Measurements from ENCODE around the gene PTGR1.
"Not testable (repeated sequence)": the region's sequence is repeated elsewhere in the genome, so short reads cannot be mapped to it uniquely, and the experiment has no call there.

Gene PTGR1

DNA sequence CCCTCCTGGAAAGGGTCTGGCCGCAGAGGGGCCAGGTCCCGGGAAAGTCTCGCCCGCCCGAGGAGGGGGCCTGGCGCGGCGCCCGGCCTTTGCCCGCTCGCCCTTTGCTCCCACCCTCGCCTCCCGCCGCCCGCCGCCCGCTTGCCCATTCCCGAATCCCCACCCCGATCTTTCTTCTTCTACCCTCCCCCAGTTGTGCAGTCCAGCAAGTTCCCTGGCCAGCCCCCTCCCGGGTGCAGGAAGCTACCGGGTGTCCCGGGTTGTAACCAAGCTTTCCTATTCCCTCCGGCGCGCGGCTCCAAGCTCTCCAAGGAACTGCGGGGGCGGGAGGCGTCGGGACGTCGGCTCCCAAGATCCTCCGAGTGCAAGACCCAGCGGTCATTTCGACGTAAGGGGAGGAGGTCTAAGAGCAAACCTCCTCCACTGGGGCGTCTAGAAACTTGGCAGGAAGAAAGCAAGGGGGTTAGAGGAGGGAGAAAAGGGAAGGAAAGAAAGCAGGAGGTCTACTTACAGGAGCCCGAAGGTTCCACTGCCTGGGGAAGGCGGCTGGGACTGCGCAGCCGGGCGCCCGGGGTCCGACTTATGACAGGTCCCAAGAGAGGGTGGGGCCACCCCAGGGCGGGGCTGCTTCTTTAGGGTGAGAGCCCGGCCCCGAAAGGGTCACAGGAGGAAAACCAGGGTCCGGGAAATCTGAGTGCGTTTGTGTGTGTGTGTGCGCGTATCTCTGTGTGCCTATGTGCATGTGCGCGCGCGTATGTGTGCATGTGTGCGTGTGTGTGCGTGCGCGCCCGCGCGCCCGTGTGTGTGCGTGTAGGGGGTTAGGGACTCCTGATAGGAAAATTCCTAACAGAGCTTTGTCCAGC lies at the start of gene PTGR1:
PTGR1 (minus strand) TSS at position 556 of the 863 bp plus-strand sequence. CDS start 2,225 bp downstream, outside the sequence.
- DNase-seq (ENCODE audit: insufficient read length, low spot score), result peak; percentile 78
- FAIRE-seq, result no peak

- no peak for DNase-seq (ENCODE audit: insufficient read length, low spot score)
Measured at GRCh38 chr9:111649016-111649415, 49.6 kb upstream of the PTGR1 start.

DNA sequence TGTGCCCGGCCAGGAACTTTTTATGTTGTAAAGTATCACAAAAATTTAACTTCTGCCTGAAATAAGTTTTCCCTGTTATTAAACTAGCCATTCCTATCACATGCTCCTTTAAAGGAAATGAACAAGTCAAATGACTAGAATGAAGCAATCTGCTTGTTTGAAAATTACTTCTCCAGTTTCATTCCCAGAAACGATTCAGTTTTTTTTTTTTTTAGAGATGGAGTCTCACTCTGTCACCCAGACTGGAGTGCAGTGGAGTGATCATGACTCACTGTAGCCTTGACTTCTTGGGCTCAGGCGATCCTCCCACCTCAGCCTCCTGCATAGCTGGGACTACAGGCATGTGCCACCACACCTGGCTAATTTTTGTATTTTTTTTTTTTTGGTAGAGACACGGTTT lies 48.6 kb upstream of the PTGR1 start:
- DNase-seq (ENCODE audit: insufficient read length, low spot score) (no peak), FAIRE-seq (no peak)

More at GRCh38 chr9:111649016-111649415, 49.6 kb upstream of the PTGR1 start:
- FAIRE-seq, result no peak

DNA sequence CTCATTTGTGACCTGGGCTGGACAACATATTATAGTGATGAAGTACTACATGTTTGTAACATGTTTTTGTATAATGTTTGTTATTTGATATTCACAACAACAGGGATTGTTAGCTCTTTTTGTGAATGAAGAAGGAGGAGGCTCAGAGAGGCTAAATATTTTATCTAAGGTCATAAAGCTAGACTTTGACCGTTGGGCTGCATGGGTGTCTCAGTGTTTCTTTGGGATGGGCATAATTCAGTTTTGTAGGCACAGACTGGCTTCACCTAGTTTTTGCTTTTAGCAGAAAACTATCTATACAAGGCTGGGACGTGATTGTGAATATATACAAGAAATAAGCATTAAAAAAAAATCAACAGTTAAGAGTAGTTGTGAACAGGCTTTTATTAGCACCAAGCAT lies 47.0 kb upstream of the PTGR1 start:
- no peak for FAIRE-seq
- no peak for DNase-seq (ENCODE audit: insufficient read length, low spot score)

DNA sequence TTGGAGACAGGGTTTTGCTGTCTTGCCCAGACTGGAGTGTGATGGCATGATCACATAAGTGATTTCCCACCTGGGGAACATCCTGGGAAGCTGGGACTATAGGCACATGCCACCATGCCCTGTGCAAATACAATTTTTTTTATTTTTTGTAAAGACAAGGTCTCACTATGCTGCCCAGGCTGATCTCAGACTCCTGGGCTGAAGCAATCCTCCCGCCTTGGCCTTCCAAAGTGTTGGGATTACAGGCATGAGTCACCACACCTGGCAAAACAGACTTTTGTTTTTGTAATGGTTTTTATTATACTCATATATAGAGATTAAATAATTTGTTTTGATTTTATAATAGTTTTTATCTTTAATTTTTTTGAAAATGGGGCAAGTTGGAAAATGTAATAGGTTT lies 46.4 kb upstream of the PTGR1 start:
- FAIRE-seq (no peak), DNase-seq (ENCODE audit: insufficient read length, low spot score) (no peak)

DNA sequence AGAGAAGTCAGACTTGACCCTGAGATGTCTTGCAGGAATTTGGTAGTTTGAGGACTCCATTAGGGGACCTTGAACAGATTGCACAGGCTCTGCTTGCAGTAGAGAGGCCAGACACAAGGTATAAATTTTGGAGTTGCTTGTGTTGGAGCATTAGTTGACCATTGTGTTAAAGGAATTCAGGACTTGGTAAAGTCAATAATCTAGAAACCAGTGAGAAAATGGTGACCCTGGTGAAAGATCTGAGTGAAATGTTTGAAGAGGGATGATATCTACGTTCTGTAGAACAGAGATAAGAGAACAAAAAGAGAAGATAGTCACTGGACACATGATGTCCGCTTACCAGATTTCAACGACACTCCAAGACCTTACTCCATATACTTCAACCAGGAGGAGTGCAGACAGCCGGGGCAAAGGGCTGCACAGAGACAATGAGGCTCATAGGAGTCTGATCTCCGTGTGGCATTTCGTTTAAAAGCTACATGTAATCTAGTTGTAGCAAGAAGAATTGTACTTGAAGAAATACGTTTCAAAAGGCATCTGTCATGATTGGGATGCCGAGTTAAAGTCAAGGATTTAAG lies 44.8 kb upstream of the PTGR1 start:
- FAIRE-seq (no peak), DNase-seq (ENCODE audit: insufficient read length, low spot score) (no peak)

GRCh38 chr9:111637421-111637950 lies 38.0 kb upstream of the PTGR1 start:
- DNase-seq (ENCODE audit: insufficient read length, low spot score) (no peak), FAIRE-seq (no peak)

DNA sequence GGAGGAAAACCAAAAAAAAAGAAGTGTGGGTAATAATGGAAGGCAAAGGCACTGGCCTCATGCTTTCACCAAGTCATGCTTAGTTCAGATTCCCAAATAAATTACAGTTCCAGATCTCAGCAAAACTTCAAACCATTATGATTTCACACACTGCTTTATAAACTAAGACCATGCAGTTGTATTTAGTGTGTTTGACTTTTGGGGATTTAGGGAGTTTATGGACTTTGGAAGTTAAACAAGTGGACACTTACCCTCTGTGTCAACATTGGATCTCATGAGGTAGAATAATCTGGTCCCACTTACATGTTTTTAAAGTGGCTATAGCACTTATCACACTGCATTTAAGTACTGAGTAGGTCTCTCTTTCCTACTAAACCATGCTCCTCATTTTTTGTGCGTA lies 35.4 kb upstream of the PTGR1 start:
- no peak for DNase-seq (ENCODE audit: insufficient read length, low spot score)
- FAIRE-seq, result no peak

GRCh38 chr9:111633389-111633736 lies 33.9 kb upstream of the PTGR1 start:
- DNase-seq (ENCODE audit: insufficient read length, low spot score), result no peak
- no peak for FAIRE-seq

DNA sequence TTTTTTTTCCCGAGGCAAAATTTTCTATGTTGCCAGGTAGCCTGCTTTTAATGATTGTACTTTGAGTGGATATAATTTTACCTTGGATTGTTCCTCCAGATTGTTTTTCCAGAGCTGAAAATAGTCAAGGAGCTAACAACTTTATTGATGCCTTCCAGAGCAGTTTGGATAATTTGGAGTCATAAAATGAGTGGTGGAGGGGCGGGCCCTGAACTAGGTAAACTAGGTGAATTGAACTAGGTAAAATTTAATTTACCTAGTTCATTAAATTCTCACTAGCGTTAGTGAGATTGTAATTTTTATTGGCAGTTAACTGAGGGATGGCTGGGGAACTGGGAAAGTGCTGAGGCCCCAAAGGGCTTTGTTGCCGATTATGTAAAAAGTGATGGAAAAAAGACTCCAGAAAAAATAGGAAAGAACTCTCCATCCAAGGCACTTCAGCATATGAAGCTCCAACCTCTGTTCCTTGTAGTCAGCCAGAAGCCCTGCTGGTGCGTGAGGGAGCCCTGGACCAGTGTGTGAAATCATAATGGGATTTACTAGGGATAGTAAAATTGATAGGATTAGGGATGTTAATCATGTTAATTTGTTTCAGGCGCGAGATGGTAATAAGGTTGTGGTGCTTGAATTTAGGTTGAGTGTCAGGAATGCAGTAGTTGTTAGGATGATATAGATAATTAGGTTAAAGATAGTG lies 33.4 kb upstream of the PTGR1 start:
- no peak for FAIRE-seq
- no peak for DNase-seq (ENCODE audit: insufficient read length, low spot score)

DNA sequence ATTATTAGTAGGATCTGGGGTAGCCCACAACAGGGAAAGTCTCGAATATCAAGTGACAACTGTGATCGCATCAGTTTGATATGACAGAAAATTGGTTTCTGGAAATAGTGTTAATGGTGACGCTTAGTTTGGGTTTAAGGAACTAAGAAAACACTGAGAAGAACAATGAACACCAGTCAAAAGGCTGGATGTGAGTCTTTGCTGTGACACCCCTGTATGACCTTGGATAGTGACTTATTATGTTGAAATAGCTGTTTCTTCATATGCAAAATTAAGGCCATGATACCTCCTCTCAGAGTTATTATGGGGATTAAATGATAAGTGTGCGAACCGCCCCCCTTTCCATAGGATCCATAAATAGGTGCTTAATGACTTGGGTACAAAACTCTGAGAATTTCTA lies 32.6 kb upstream of the PTGR1 start:
- FAIRE-seq (no peak), DNase-seq (ENCODE audit: insufficient read length, low spot score) (no peak)

DNA sequence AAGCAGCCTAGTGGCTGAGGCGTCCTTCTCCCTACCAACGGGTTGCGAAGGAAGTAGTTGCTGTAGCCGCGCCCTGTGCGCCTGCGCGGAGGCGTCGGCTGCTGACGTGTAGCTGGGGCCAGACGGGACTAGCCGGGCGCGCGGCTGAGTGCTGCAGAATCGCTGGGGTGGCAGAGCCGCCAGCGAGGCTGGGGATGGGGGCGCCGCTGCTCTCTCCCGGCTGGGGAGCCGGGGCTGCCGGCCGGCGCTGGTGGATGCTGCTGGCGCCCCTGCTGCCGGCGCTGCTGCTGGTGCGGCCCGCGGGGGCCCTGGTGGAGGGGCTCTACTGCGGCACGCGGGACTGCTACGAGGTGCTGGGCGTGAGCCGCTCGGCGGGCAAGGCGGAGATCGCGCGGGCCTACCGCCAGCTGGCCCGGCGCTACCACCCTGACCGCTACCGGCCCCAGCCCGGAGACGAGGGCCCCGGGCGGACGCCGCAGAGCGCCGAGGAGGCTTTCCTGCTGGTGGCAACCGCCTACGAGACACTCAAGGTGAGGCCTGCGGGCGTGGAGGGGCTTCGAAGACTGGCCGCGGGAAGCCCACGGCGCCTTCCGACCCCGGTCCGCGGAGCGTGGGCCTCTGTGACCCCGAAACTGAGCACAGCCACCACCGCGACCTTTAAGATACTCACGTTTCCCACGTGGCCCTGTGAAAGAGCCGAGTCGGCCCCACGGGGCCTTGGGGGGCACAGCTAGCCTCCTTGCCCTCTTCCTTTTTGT lies 31.9 kb upstream of the PTGR1 start, which contains the start of gene DNAJC25:
DNAJC25 (plus strand) TSS at position 121 of the 758 bp plus-strand sequence; CDS start at position 195, 74 bp downstream.
- peak; percentile 86 for FAIRE-seq
- DNase-seq (ENCODE audit: insufficient read length, low spot score), result peak; percentile 99

- DNase-seq (ENCODE audit: insufficient read length, low spot score) (no peak), FAIRE-seq (no peak)
Measured at GRCh38 chr9:111630964-111631213, 31.4 kb upstream of the PTGR1 start.

DNA sequence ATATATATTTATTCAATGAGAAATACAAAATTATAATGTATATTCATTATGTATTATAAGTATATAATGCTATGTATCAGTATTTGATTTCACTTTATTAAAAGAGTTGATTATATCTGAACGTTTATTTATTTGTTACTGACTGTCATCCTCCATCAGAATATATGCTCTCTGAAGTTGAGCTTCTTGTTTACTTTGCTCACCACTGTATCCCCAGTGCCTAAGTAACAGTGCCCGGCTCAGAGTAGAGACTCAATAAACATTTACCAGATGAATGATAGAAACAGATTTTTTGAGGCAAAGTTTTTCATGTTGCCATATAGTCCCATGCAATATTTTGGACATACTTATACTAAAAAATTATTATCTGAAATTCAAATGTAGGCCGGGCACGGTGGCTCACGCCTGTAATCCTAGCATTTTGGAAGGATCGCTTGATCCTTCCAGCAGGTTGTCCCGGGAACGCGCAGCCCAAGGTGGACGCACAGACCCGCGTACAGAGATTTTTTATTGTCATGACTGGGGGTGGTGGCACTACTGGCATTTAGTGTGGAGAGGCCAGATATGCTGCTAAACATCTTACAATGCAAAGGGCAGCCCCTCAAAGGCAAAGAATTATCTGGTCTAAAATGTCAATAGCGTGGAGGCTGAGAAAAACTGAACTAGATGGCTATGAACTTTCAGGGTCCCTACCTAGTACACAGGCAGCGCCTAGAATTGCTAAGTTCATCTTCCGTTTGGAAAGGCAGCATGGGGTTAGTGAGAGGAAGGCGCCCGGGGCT lies 30.9 kb upstream of the PTGR1 start:
- DNase-seq (ENCODE audit: insufficient read length, low spot score) (no peak), FAIRE-seq (no peak)

DNA sequence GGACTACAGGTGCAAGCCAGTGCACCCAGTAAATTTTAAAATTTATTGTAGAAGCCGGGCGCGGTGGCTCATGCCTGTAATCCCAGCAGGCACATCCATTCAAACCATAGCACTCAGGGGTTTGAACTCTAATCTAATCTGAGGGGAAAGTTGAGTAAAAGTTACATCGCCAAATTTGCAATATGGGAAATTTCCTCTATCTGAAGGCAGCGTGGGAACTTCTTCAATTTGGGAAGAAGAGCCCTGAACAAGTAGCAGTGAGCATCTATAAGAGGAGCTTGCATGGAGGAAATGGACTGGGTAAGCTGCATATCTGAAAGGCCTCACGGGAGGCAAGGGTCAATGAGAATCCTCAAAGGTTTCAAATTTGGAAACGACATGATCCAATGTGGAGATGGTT lies 29.0 kb upstream of the PTGR1 start:
- FAIRE-seq, result no peak
- DNase-seq (ENCODE audit: insufficient read length, low spot score), result no peak

- no peak for FAIRE-seq
- DNase-seq (ENCODE audit: insufficient read length, low spot score), result no peak
Measured at GRCh38 chr9:111627260-111627963, 28.0 kb upstream of the PTGR1 start.

DNA sequence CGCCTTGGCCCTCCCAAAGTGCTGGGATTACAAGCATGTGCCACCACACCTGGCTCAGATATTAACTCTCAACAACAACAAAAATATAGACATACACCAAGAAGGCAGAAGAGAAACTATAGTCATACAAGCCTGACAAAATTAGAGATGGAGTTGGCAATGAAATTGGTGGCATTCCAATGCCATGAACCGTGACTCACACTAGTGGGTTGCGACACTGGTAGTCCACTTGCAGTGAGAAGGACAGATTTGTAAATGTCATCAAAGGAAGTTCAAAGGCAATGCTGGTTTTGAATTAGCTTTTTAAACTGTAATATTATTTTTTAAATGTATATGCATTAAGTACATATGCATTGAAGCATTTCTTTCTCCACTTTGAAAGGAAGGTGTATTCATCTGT lies 23.2 kb upstream of the PTGR1 start:
- FAIRE-seq (no peak), DNase-seq (ENCODE audit: insufficient read length, low spot score) (peak; percentile 53)

- FAIRE-seq, result no peak
- DNase-seq (ENCODE audit: insufficient read length, low spot score), result no peak
Measured at GRCh38 chr9:111621895-111622480, 22.5 kb upstream of the PTGR1 start.

- not testable (repeated sequence) for DNase-seq (ENCODE audit: insufficient read length, low spot score)
Measured at GRCh38 chr9:111617349-111617748, 17.9 kb upstream of the PTGR1 start.

More at GRCh38 chr9:111617349-111617748, 17.9 kb upstream of the PTGR1 start:
- not testable (repeated sequence) for FAIRE-seq

Measured in HTR-8/SVneo (cell line).